ENCODE data around the gene ADAMTSL1.

ADAMTSL1 gene

GRCh38 chr9:18939943-18940342, 466.0 kb downstream of the ADAMTSL1 start:
- CTCF ChIA-PET = no interaction called here
- POLR2A ChIA-PET = no interaction called here
- TF ChIP-seq HDGF (IDR thresholded peaks at IDR 0.05; ENCODE audit: borderline replicate concordance) (no peak), FOXM1 (IDR thresholded peaks at IDR 0.05; ENCODE audit: borderline replicate concordance) (no peak), L3MBTL2 (conservative IDR thresholded peaks at IDR 0.05) (no peak), FOXA1 (IDR thresholded peaks at IDR 0.05) (no peak), LEF1 (IDR thresholded peaks at IDR 0.05; ENCODE audit: borderline replicate concordance) (no peak)
- no peak for DNase-seq (ENCODE audit: extremely low spot score)

GRCh38 chr9:18941060-18941740, 467.2 kb downstream of the ADAMTSL1 start:
- ChIA-PET POLR2A (no interaction called here), CTCF (no interaction called here)
- DNase-seq (ENCODE audit: extremely low spot score) = no peak
- TF ChIP-seq TARDBP (IDR thresholded peaks at IDR 0.05) (no peak), BHLHE40 (IDR thresholded peaks at IDR 0.05; ENCODE audit: borderline replicate concordance) (no peak), ZNF384 (IDR thresholded peaks at IDR 0.05) (no peak), L3MBTL2 (conservative IDR thresholded peaks at IDR 0.05) (no peak), SUZ12 (IDR thresholded peaks at IDR 0.05) (no peak), HDGF (IDR thresholded peaks at IDR 0.05; ENCODE audit: borderline replicate concordance) (no peak), FOXM1 (IDR thresholded peaks at IDR 0.05; ENCODE audit: borderline replicate concordance) (no peak), ARNT (IDR thresholded peaks at IDR 0.05) (no peak), ELF4 (IDR thresholded peaks at IDR 0.05) (no peak), LEF1 (IDR thresholded peaks at IDR 0.05; ENCODE audit: borderline replicate concordance) (no peak), NFRKB (IDR thresholded peaks at IDR 0.05) (no peak), PKNOX1 (IDR thresholded peaks at IDR 0.05) (no peak), CTBP1 (IDR thresholded peaks at IDR 0.05; ENCODE audit: borderline replicate concordance) (no peak), FOXK2 (IDR thresholded peaks at IDR 0.05) (no peak), FOXA1 (IDR thresholded peaks at IDR 0.05) (no peak), SP1 (IDR thresholded peaks at IDR 0.05) (no peak)

GRCh38 chr9:18942801-18943200, 468.8 kb downstream of the ADAMTSL1 start:
- no peak for TF ChIP-seq FOXK2 (IDR thresholded peaks at IDR 0.05)
- no peak for TF ChIP-seq PKNOX1 (IDR thresholded peaks at IDR 0.05)
- TF ChIP-seq BHLHE40 (IDR thresholded peaks at IDR 0.05; ENCODE audit: borderline replicate concordance) = no peak
- TF ChIP-seq LEF1 (IDR thresholded peaks at IDR 0.05; ENCODE audit: borderline replicate concordance) = no peak
- no peak for TF ChIP-seq TARDBP (IDR thresholded peaks at IDR 0.05)
- TF ChIP-seq FOXM1 (IDR thresholded peaks at IDR 0.05; ENCODE audit: borderline replicate concordance) = no peak
- TF ChIP-seq ZNF384 (IDR thresholded peaks at IDR 0.05) = no peak
- TF ChIP-seq ARNT (IDR thresholded peaks at IDR 0.05) = no peak
- no peak for TF ChIP-seq SUZ12 (IDR thresholded peaks at IDR 0.05)
- no peak for TF ChIP-seq SP1 (IDR thresholded peaks at IDR 0.05)
- TF ChIP-seq ELF4 (IDR thresholded peaks at IDR 0.05) = no peak
- TF ChIP-seq CTBP1 (IDR thresholded peaks at IDR 0.05; ENCODE audit: borderline replicate concordance) = no peak
- no peak for TF ChIP-seq HDGF (IDR thresholded peaks at IDR 0.05; ENCODE audit: borderline replicate concordance)
- POLR2A ChIA-PET = no interaction called here
- CTCF ChIA-PET = no interaction called here
- DNase-seq (ENCODE audit: extremely low spot score) = no peak

- ChIA-PET CTCF (no interaction called here), POLR2A (no interaction called here)
- DNase-seq (ENCODE audit: extremely low spot score) = peak; percentile 52
- 0 out of 2 replicates have a peak, but pooled peaks have one; percentile 5 for TF ChIP-seq CTBP1 (IDR thresholded peaks at IDR 0.05; ENCODE audit: borderline replicate concordance)
- TF ChIP-seq L3MBTL2 (conservative IDR thresholded peaks at IDR 0.05) = 0 out of 2 replicates have a peak, but pooled peaks have one; percentile 51
- no peak for TF ChIP-seq NFRKB (IDR thresholded peaks at IDR 0.05)
- no peak for TF ChIP-seq FOXK2 (IDR thresholded peaks at IDR 0.05)
Observed at GRCh38 chr9:18947892-18948339, 474.0 kb downstream of the ADAMTSL1 start.

GRCh38 chr9:18951936-18952335, 478.0 kb downstream of the ADAMTSL1 start:
- ChIA-PET CTCF (interaction anchor here (0.9 kb wide), 1 partner anchor 30 kb away, joined by 3 read pairs; no protein-coding TSS in a partner anchor), POLR2A (no interaction called here)

GRCh38 chr9:18955626-18956025, 481.7 kb downstream of the ADAMTSL1 start:
- ChIA-PET POLR2A (no interaction called here), CTCF (no interaction called here)
- TF ChIP-seq LEF1 (IDR thresholded peaks at IDR 0.05; ENCODE audit: borderline replicate concordance) (no peak), FOXA1 (IDR thresholded peaks at IDR 0.05) (no peak), TARDBP (IDR thresholded peaks at IDR 0.05) (no peak), ARNT (IDR thresholded peaks at IDR 0.05) (no peak), BHLHE40 (IDR thresholded peaks at IDR 0.05; ENCODE audit: borderline replicate concordance) (no peak), CTBP1 (IDR thresholded peaks at IDR 0.05; ENCODE audit: borderline replicate concordance) (no peak), PKNOX1 (IDR thresholded peaks at IDR 0.05) (no peak), ELF4 (IDR thresholded peaks at IDR 0.05) (no peak), FOXK2 (IDR thresholded peaks at IDR 0.05) (no peak), SUZ12 (IDR thresholded peaks at IDR 0.05) (no peak), FOXM1 (IDR thresholded peaks at IDR 0.05; ENCODE audit: borderline replicate concordance) (no peak), NFRKB (IDR thresholded peaks at IDR 0.05) (no peak), L3MBTL2 (conservative IDR thresholded peaks at IDR 0.05) (no peak), SP1 (IDR thresholded peaks at IDR 0.05) (no peak), ZNF384 (IDR thresholded peaks at IDR 0.05) (no peak), HDGF (IDR thresholded peaks at IDR 0.05; ENCODE audit: borderline replicate concordance) (no peak)
- no peak for DNase-seq (ENCODE audit: extremely low spot score)

More at GRCh38 chr9:18951936-18952335, 478.0 kb downstream of the ADAMTSL1 start:
- TF ChIP-seq L3MBTL2 (conservative IDR thresholded peaks at IDR 0.05) = no peak
- TF ChIP-seq HDGF (IDR thresholded peaks at IDR 0.05; ENCODE audit: borderline replicate concordance) = no peak
- TF ChIP-seq CTBP1 (IDR thresholded peaks at IDR 0.05; ENCODE audit: borderline replicate concordance) = no peak
- TF ChIP-seq ARNT (IDR thresholded peaks at IDR 0.05) = no peak
- no peak for TF ChIP-seq ELF4 (IDR thresholded peaks at IDR 0.05)
- no peak for TF ChIP-seq FOXK2 (IDR thresholded peaks at IDR 0.05)
- TF ChIP-seq LEF1 (IDR thresholded peaks at IDR 0.05; ENCODE audit: borderline replicate concordance) = no peak
- TF ChIP-seq BHLHE40 (IDR thresholded peaks at IDR 0.05; ENCODE audit: borderline replicate concordance) = no peak
- TF ChIP-seq FOXA1 (IDR thresholded peaks at IDR 0.05) = no peak
- no peak for TF ChIP-seq FOXM1 (IDR thresholded peaks at IDR 0.05; ENCODE audit: borderline replicate concordance)
- DNase-seq (ENCODE audit: extremely low spot score) = no peak

Measured in HEK293T (cell line).